Islet precursor cell (in vitro differentiated cells): Measurements from ENCODE around the gene JAGN1.
"Not testable (repeated sequence)": the region's sequence is repeated elsewhere in the genome, so short reads cannot be mapped to it uniquely, and the experiment has no call there.

Experiments
- DNase-seq: peaks from one replicate; pipeline ENCODE4 v3.0.0-alpha.2; 2018

The JAGN1 gene

DNA sequence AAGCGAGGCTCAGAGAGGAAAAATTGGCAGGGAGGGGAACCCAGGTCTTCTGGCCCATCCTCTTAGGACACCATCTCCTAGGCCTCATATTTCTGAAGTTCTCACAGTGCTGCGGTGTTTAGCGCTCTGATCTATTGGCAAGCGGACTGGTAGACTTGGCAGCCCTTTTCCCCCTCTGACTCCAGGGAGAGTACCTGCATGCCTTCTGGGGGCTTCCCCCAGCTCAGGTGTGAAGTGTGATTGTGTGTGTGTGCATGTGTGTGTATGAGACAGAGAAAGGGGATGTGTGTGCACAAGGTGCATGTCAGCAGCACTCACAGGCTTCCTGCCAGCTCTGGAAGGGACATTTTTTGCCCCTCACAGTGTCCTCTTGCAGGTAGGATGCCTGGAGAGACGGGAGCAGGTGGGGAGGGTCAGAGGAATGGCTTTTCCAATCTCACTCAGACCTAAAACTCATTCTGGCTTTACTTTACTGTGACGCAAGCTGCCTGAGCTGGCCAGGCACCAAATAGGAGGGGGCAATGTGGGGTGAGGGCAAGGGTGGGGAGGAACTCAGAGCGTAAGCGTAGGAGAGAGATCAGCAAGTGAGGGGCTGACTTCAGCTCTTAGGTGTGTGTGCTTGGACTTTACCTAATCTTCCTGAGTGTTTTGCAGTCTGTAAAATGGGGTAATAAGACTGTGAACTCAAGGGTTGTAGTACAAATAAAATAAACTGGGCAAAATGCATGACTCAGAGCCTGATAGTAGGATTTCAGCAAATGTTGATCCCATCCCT is 8.2 kb downstream of the JAGN1 start:
- DNase-seq, result no peak

DNA sequence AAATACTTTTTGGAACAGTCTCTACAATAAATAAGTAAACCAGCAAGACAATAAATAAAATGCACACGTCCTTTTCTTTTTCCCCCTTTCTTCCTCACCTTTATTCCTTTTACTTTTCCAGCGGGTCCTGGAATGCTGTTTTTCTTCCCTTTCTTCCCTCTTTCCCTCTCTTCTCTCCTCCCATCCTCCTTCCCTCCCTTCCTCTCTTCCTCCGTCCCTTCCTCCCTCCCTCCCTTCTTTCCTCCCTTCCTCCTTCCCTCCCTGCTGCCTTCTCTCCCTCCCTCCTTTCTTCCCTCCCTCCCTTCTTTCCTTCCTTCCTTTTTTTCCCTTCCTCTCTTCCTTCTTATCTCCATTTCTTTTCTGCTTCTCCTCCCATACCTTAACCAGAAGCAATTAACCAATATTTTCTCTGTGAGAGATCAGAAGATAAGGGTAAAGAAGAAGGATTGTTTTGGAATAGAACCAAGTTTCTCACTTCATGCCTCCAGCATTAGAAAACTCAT is 8.9 kb downstream of the JAGN1 start:
- no peak for DNase-seq

DNA sequence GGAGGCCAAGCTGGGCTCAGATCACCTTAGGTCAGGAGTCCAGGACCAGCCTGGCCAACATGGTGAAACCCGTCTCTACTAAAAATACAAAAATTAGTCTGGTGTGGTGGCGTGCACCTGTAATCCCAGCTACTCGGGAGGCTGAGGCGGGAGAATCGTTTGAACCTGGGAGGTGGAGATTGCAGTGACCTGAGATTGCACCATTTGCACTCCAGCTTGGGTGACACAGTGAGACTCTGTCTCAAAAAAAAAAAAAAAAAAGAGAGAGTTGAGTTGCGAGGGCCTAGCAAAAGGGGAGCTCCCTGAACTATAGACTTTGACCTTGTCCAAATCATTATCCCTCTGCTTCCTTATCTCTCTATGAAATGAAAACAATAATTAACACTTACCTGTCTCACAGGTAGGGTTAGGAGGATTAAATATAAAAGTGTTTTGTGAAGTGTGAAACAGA is 10.6 kb downstream of the JAGN1 start:
- DNase-seq, result not testable (repeated sequence)

GRCh38 chr3:9901967-9902366 is 11.6 kb downstream of the JAGN1 start:
- no peak for DNase-seq

GRCh38 chr3:9902372-9903237 is 12.2 kb downstream of the JAGN1 start, which contains the start of gene IL17RE:
TSS of gene IL17RE (plus strand) at chr3:9902848. CDS start at chr3:9902933, 85 bp downstream.
- DNase-seq, result peak; percentile 79

- DNase-seq, result peak; percentile 66
These were observed 12.8 kb downstream of the JAGN1 start for GRCh38 chr3:9903238-9903624.

DNA sequence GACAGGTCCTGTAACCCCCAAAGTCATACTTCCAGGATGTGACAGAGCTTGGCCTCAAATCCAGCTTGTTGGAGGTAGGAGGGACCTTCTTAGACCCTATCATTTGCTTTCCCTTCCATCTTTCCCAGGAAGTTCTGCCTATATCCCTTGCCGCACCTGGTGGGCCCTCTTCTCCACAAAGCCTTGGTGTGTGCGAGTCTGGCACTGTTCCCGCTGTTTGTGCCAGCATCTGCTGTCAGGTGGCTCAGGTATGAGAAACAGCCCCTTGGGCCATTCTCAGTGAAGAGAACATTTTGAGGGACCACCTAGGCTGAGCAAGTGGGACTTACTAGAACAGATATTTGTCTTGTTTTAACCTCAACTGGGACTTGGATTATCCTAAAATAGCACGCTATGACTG is 13.5 kb downstream of the JAGN1 start:
- no peak for DNase-seq

DNA sequence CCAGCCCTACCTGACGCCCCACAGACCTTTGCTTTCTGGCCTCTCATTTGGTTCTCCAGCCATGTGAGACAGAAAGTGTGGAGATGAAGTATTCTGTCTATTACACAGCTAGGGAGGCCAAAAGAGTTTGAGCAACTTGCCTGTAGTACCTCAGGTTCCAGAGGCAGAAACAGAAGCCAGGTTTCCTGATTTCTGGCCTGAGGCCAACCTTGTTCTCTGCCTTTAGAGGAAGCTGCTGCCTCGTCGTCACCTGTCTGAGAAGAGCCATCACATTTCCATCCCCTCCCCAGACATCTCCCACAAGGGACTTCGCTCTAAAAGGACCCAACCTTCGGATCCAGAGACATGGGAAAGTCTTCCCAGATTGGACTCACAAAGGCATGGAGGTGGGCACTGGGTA is 16.1 kb downstream of the JAGN1 start:
- DNase-seq, result no peak

GRCh38 chr3:9908286-9908685 is 17.9 kb downstream of the JAGN1 start:
- DNase-seq, result no peak

DNA sequence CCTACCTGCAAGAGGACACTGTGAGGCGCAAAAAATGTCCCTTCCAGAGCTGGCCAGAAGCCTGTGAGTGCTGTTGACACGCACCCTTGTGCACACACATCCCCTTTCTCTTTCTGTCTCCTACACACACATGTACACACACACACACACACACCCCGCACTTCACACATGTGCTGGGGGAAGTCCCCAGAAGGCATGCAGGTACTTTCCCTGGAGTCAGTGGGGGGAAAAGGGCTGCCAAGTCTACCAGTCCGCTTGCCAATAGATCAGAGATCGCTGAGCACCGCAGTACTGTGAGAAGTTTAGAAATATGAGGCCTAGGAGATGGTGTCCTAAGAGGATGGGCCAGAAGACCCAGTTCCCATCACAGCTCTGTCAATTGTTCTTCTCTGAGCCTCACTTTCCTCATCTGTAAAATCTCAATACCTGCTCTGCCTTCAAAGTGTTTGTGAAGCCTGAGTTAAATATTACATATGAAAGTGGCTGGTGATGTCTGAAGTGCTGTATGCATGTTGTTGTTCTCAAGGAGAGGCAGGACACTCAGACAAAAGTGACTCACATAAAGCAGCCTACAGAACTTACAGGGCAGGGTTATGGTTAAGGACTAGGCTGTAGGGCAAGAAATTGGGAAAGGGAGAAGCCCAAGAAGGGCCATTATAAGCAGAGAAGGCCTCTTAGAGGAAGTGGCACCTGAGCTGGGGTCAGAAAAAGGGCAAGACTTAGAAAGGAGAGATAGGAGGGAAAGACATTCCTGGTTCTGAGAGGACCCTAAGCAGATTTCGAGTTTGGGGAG is 19.0 kb downstream of the JAGN1 start:
- no peak for DNase-seq

GRCh38 chr3:9911863-9912262 is 21.5 kb downstream of the JAGN1 start:
- no peak for DNase-seq

- DNase-seq, result no peak
These were observed 22.0 kb downstream of the JAGN1 start for GRCh38 chr3:9912294-9912935.

- no peak for DNase-seq
These were observed 23.2 kb downstream of the JAGN1 start for GRCh38 chr3:9913601-9914000.

- DNase-seq, result no peak
These were observed 23.6 kb downstream of the JAGN1 start for GRCh38 chr3:9914011-9914410.

DNA sequence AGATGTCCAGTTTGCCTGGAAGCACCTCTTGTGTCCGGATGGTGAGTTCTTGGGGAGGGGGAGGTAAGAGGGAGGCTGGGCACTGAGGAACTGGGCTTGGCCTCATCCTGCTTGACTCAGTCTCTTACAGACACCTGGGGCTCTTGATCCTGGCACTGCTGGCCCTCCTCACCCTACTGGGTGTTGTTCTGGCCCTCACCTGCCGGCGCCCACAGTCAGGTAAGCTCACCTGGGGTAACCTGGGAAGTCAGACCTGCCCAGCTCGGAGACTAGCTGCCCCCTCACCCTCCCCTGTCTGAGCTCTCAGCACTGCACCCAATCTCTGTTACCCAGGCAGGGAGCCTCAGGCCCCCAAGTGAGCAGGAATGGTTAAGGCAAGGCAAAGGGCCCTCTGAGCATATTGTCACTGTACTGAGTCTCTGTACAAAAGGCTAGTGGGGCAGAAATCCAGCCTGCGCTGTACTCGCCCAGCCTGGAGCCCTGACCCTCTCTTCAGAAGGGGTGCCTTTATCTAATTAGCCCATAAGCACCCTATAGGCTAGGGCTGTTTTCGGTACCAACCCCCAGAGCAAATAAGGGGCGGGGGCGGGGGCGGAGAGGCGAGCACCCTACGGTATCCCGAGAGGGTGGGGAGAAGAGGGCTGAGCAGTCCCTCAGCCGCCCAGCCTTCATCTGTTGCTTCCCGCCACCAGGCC is 24.3 kb downstream of the JAGN1 start:
- no peak for DNase-seq

DNA sequence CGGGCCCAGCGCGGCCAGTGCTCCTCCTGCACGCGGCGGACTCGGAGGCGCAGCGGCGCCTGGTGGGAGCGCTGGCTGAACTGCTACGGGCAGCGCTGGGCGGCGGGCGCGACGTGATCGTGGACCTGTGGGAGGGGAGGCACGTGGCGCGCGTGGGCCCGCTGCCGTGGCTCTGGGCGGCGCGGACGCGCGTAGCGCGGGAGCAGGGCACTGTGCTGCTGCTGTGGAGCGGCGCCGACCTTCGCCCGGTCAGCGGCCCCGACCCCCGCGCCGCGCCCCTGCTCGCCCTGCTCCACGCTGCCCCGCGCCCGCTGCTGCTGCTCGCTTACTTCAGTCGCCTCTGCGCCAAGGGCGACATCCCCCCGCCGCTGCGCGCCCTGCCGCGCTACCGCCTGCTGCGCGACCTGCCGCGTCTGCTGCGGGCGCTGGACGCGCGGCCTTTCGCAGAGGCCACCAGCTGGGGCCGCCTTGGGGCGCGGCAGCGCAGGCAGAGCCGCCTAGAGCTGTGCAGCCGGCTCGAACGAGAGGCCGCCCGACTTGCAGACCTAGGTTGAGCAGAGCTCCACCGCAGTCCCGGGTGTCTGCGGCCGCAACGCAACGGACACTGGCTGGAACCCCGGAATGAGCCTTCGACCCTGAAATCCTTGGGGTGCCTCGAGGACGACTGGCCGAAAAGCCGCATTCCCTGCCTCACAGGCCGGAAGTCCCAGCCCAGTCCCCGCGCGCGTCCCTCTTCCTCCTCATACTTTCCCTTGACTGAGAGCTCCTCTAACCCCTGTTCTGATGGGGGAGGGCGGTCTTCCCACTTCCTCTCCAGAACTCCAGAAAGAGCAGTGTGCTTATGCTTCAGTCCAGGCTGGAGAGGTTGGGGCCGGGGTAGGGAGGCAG is 25.1 kb downstream of the JAGN1 start:
- peak; percentile 86 for DNase-seq

- DNase-seq, result no peak
These were observed 25.9 kb downstream of the JAGN1 start for GRCh38 chr3:9916346-9916733.

- DNase-seq, result peak; percentile 98
These were observed 26.6 kb downstream of the JAGN1 start, which contains the start of gene IL17RC for GRCh38 chr3:9916734-9917680. TSS of gene IL17RC (plus strand) at chr3:9917098. CDS start at chr3:9917316, 218 bp downstream.

GRCh38 chr3:9917820-9918219 is 27.4 kb downstream of the JAGN1 start:
- DNase-seq, result no peak
